Cortex of kidney (tissue), 1 donor: ENCODE data around the gene GRIK4.

Experiments
- DNase-seq: peaks from one replicate; lab custom pipeline; 2025; lab: John Stamatoyannopoulos, UW

GRIK4 gene

DNA sequence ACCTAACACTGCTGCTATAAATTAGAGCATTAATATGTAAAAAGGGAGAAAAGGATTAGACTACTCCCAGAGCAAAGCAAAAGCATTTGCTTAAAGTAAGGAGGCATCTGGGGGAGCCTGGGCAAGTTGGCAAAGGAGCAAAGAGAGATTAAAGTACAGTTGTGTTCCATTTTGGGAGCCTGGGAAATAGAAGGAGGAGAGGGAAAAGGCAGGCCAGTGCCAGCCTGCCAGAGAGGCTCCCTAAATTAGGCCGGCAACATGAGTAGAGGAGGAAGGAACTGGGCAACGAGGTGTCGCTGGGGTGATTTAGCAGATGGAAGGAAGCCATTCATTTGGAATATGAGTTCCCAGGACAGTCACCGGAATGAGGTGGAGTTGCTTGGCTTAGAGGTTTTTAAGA lies 326.1 kb downstream of the GRIK4 start:
- no peak for DNase-seq

DNA sequence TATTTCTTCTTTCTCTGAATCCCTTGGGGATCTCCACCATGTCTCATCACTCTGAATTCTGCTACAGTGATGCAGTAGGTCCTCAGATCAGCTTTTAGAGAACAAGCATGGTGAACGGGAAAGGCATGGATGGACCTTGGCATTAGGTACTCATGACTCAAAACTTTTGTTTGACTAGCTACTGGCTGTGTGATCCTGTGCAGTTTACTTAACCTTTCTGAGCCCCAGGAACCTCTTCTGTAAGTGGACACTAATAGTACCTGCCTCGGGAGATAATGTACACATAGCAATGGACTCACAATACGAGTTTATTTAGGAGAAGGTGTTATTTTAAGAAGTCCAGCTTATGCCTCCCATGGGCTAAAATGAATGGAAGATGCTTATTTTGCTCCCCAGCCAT lies 327.7 kb downstream of the GRIK4 start:
- DNase-seq = no peak

DNA sequence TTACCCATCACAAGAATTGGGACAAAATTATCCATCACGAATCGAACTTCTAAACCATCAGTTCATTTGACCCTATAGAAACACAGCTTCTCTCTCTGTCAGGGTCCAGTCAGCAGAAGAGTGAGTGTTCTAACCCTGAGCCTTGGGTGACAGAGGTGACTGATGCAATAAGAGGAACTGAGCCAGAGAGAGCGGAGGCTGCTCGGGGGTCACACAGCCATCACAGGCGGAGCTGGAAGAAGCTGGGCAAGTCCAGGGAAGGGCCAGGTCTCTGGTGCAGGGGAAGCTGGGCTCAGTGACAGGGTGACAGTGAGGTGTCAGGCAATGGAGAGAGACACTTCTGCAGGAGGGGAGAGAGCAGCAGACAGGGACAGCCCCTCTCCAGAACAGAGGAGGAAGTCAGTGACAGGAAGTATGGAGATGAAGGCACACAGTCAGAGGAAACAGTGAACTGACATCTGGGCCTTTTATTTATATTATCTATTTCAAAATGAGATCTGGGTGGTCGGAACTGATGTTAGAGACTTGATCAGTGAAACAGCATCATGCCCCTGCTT lies 328.4 kb downstream of the GRIK4 start:
- no peak for DNase-seq

DNA sequence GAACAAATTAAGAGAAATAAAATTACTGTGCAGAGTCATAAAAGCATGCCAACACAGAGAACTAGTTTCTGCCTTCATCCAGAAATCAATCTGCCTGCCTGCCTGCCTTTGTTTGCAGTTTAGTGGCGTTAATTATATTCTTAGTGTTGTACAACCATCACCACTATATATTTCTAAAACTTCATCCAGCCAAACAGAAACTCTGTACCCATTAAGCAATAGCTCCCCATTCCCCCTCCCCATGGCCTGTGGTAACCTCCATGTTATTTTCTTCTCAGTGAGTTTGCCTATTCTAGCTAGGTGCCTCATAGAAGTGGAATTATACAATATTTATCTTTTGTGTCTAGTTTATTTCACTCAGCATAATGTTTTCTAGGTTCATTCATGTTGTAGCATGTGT lies 329.1 kb downstream of the GRIK4 start:
- no peak for DNase-seq

DNA sequence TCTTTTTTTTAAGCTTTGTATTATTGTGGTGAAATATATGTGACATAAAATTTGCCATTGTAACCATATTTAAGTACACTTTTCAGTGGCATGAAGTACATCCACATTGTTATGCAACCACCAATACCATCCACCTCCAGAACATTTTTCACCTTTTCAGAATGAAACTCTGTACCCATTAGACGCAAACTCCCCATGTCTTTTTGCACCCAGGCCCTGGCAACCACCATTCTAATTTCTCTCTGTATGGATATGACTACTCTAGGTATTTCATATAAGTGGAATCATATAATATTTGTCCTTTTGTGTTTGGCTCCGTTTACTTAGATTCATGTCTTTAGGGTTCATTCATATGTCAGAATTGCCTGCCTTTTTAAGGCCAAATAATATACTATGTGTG lies 329.5 kb downstream of the GRIK4 start:
- DNase-seq = no peak

DNA sequence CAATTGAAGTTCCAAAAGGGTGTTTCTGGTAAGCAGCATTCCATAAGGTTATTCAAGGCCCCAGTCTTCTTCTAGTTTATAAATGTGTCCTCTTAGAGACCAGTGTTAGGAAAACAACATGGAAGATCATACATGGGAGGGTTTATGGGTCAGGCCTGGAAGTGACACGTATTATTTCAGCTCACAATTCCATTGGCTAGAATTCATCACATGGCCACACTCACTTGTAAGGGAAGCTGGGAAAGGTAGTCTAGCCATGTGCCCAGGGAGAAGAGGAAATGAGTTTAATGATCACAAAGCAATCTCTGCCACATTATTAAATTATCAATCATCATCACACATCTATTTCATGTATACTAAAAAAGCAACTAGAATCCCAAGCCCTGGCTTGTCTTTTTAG lies 330.6 kb downstream of the GRIK4 start:
- no peak for DNase-seq

DNA sequence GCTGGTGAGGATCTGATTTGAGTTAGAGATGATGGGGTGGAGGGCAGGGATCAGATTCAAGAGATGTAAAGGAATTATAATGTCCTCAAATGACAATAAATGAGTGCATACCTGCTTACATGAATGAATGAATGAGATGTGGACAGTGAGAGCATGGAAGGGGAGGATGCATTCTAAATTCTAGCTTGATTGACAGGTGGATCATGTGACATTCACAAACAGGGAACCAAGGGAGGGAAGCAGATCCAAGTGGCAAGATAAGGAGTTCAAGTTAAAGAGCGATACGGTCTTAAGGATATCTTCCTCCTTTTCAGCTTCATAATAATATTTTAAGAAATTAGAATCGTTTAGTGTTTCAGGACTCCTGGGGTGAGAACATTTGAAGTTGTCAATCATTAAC lies 341.9 kb downstream of the GRIK4 start:
- DNase-seq = no peak

DNA sequence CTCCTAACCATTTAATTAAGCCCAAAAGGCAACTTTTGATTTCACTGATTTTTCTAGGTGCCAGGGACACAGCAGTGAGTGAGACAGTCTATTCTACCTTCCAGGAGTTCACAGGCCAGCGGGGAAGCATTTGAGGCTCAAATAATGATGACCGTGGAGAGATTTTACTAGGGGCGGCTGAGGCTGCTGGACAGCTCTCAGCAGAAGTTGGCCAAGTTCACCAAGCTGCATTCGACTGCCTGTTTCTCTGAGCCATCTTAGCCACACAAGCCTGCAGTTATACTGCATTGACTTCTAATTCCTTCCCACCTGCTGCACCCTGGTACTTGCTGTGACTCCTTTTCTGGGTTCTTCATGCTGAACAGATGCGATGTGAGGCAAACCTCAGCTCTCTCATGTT lies 343.4 kb downstream of the GRIK4 start:
- DNase-seq = no peak

DNA sequence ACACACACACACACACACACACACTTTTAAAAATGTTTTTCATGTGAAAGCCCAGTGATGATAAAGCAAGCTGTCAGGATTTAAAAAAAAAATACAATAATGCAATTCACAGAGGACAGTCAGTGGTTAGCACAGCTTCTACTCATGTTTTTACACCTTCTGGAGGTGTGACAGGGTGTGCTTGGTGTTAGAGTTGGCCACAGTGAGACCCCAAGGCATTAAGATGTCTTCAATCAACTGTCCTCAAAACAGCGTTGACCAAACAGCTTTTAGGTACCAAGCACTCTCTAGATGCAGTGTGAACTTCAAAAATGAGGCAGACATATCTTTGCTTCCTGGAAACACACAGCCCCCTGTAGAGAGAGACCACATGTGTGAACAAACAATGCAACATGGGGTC lies 346.0 kb downstream of the GRIK4 start:
- DNase-seq = no peak

DNA sequence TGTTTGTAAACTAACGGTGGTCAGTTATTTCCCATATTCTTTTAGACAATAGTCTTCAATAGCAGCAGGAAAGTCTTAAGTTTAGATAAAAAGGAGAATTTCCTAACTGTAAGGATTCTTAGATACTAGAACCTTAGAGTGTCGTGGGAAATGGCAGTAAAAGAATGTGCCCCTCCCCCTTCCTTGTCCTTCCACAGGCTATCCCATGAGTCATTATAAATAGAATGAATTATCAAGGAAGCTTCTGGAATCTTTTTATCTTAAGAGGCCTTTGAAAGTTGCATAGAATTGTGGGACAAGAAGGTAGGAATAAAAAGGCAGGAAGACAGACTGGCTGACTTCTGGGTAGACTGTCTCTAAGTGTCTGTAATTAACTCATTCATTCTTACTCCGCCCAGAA lies 347.2 kb downstream of the GRIK4 start:
- no peak for DNase-seq

DNA sequence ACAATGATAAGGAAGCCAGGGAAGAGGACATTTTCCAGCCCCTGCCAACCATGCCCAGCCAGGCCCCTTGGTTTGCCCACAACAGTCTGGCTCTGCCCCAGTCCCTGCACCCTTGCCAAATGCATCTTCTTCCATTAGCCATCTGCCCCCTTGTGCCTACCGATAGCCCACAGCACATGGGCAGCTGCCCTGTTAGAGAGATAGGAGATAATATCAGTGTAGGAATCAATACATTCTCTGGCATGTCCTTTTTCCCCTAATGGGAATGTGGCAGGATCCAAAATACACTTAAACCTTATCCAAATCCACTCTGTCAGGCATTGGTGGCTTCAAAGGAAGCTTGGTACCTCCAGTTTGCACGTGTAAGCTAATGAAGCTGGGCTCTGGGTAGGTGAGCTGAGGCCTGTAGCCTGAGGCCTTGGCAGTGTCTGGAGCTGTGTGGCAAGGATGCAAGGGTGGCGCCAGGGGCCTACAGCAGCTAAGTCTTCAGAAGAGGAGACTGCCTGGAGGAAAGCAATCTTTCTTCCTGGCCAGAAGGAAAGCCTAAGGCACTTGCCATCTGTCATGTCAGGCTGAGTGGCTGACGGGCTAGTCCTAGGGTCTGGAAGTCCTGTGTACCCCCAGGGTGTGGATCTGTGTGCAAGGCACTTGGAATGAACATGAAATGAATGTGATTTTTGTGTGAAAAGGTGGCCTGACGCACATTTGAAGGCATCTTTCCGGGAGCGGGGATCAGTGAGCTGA lies 348.2 kb downstream of the GRIK4 start:
- no peak for DNase-seq

DNA sequence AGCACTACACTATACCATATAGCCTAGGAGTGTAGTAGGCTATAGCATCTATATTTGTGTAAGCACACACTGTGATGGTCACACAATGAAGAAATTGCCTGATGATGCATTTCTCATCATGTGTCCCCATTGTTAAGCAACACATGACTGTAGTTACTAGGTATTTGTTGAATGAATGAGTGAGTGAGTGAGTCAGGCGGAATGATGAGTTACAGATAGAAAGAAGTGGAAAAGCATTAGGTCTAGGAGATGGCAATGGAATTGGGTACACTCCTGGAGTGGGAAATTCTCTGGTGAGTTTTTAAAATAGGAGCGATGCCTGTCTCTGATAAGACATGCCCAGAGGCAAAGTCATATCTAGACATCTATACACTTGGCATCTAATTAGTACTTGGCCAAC lies 351.8 kb downstream of the GRIK4 start:
- no peak for DNase-seq

DNA sequence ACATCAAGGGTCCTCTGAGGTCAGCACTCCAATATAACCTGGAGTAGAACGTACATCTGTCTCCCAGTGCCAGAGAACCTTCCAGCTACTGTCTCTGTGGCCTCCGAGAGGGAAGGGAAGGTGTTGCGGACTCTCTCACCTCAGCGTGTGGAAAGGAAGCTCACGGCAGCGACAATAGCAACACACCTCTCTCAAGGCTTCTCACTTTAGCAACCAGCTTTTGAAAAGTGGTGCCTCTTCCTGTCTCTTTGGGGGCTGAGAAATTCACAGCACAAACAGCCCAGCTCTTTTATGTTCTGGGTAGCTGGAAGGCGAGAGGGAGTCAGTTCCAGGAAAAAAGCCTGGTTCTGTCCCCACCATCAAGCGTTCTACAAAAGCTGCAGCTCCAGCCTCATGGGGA lies 355.5 kb downstream of the GRIK4 start:
- DNase-seq = no peak

DNA sequence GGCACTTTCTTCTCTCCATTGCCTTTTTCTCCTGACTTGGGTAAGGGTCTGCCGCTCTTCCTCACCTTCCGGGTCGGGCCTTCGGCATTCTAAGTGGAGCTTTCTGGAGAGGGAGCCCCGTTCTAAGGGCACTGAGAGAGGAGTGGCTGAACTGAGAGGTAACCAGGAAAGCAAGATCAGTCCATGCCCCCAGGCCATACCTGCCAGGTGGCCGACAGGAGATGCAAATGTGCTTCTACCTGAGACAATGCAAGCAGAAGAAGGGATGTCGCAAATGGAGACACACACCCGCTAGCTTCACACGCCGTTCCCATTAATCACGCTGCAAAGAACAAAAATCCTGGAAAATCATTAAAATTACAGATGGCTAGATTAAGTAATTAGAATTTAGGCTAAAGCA lies 356.0 kb downstream of the GRIK4 start:
- DNase-seq = no peak

DNA sequence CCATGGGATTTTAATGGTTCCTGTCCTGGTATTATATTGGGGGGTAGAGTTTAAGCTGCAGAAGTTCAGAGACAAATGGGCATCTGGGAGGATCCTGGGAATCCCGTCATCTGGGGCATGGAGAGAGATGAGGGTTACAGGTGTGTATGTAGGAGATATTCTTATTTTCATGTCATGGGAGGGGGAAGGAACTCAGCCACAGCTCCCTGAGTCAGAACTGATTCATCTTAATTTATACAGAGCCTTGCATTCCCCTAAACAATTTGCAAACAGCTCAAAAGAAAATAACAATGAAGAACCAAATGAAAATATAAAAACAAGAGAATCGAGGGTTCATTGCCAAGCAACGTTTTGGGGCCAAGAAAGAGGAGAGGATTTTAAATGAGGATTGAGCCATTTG lies 356.4 kb downstream of the GRIK4 start:
- no peak for DNase-seq

DNA sequence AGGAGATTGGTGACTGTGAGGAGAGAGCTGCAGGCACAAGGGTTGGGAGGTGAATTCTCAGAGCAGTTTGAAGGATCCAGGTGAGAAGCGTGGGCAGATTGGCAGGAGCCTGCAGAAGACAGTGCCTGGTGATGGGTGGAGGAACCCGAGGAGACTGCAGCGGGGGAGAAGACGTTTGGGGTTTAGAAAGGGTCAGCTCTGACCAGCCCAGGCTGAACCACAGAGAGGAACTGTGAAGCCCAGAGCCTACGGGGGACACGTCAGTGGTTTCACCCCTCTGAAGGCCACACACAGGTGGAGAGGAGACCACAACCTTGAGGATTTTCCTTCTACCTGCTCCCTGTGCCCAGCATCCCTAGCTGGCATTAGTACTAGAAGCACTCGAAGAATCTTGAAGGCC lies 357.5 kb downstream of the GRIK4 start:
- no peak for DNase-seq

DNA sequence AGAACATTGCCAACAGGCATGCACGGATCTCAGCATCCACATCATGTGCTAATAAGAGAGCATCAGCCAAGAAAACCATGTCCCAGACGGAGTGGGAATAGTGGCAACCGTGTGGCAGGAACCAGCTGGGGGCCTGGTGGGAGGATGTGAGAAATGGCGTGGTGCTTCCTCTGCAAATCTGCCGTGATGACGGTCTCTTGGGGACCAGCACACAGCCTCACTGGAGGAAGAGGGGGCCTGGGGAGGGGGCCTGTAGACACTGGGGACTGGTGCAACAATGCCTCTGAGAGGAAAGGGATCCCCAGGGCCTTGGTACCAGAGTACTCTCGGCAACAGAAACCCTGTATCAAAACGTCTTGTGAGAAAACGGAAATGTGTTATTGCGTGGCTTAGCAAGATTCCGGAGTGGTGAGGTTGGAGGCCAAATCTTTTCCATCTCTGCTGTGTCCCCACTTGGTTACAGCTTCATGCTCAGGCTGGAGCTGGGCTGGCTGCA lies 358.0 kb downstream of the GRIK4 start:
- DNase-seq = no peak

DNA sequence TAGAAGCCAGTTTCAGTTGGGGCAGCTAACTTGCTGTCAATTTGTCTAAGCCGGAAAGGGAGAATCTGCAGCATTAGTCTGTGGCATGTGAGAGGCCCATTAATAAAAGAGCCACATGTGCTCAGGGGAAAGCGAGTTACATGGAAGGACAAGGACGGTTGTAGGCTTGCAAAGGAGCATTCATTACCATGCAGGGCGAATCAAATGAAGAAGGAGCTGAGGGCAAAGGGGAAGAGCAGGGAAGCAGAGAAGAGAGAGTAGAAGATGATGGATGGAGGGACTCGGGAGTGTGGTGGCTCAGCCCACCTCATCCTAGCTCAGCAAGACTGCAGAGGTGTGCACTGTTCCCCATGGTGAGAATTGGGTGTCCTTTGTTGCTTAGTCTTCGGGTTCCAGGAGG lies 359.6 kb downstream of the GRIK4 start:
- no peak for DNase-seq

DNA sequence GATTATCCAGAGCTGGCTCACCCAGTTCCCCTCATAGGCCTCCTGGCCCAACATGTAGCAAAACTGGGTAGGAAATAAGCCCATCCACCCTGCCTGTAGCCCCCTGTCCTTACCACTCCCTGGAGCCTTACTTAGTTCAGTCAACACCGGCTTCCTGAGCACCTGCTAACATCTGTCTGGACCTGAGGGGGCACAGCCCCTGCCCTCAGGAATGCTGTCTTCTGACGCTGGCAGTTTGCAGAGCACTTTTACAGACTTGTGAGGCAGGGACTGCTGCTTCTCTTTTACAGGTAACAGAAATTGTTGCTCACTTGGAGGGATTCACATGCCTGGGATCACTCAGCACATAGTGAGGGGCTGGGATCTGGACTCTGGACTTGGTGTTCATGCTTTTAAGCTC lies 360.4 kb downstream of the GRIK4 start:
- no peak for DNase-seq

DNA sequence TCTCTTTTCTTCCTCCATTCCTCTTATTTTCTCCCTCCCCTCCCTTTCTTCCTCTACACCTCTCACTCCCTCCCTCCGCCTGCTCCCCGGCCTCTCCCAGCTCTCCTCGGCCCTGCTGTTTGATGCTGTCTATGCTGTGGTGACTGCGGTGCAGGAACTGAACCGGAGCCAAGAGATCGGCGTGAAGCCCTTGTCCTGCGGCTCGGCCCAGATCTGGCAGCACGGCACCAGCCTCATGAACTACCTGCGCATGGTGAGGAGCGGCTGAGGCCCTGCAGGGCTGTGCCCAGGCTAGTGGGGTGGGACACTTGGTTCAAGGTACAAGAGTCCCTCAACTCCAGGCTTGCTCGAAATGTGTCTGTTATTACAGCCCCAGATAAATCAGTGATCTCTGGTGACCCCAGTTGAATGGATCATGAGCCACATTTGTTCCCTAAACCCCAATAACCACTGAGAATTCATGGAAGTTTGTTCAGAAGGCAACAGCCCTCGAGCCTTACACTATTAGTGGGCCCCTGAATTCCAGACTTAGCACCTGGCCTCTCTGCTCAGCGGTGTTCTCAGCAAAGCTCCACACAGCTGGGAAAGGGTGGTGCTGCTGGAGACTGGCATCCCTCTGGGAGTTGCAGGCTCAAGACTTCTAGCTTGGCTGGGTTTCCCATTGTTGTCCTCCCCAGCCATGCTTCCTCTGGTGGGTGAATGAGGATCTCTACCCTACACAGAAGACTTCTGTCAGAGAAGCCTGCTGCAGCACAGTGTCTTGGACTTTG lies 362.6 kb downstream of the GRIK4 start:
- no peak for DNase-seq

DNA sequence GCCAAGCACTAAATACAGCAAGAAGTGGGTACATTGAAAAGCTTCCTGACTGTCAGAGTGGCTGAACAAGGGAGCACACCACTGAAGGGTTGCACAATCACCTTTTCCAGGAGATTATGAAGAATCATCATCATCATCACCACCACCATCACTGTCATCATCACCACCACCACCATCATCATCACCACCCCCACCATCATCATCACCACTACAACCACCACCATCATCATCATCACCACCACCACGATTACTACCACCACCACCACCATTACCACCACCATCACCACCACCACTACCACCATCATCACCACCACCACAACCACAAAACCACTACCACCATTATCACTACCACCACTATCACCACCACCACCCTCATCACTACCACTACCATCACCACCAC lies 364.4 kb downstream of the GRIK4 start:
- no peak for DNase-seq

DNA sequence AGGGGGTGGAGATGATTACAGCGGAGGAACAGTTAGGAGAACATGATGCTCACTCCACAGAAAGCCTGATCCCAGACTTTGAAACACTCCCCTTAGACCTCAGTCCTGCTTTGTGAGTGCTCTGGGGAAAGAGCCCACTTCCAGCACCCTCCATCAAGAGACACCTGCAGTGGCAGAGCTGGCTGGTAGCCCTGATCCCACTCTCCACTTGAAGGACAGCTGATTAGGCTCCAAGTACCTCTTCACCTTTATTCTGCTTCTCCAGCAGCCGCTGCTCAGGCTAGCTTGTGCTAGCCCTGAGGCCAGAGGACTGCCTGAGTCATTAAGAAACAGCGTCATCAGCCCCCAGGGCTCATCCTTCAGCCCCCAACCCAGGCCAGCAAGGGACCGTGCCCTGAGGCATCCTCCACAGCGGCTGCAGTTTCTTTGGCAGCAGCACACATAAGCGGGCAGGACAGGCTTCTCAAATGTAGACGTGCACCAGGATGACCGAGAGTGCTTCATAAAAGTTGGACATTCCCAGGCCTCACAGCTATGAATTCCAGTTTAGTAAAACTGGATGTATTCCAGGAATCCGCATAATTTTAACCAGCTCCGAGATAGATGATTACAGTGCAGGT lies 366.3 kb downstream of the GRIK4 start:
- no peak for DNase-seq

DNA sequence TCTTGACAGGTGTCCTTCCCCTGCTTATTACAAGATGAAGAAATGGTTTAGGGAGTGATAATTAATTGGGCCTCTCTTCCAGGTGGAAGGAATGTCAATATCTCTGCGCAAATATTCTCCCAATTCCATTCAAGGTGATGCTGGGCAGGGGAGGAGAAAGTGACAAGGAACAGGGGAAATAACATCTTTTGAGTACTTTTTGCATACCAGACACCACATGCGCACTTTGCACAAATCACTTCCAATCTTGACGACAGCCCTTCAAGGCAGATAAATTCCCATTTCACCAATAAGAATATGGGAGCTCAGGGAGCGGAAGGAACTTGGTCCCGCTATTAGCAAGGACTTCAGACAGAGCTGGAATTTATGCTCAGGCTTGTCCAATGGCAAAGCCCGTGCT lies 367.2 kb downstream of the GRIK4 start:
- DNase-seq = no peak
